GM10248 (cell line): Measurements from ENCODE around the gene OTUD4.
"Not testable (repeated sequence)": the region's sequence is repeated elsewhere in the genome, so short reads cannot be mapped to it uniquely, and the experiment has no call there.

Experiments used
- CTCF ChIA-PET: fragments of 300-600 bp; sonication (Branson Sonifier 250); formaldehyde crosslinking; extraction: SDS; loops from one replicate; lab custom pipeline; 2021; ENCODE audit warnings: antibody characterized with exemption; lab: Yijun Ruan, JAX
- POLR2A ChIA-PET: fragments of 350-650 bp; sonication (Branson Sonifier 250); formaldehyde crosslinking; extraction: SDS; loops from one replicate; lab custom pipeline; 2020; ENCODE audit warnings: antibody characterized with exemption; lab: Yijun Ruan, JAX
- DNase-seq: peaks from one replicate; pipeline ENCODE4 v3.0.0; 2012; ENCODE audit errors: extremely low spot score
- CTCF ChIP-seq: IDR thresholded peaks from 2 replicates; pipeline ENCODE4 v1.5.1; 2012; ENCODE audit warnings: mild to moderate bottlenecking, low read depth; ENCODE audit errors: extremely low read depth, missing control alignments, control extremely low read depth

OTUD4 gene

GRCh38 chr4:145182222-145182621 lies 1.8 kb upstream of the OTUD4 start:
- TF ChIP-seq CTCF = no peak
- DNase-seq = peak; percentile 29
- POLR2A ChIA-PET = interaction anchor here (0.7 kb wide), 2 partner anchors 12 to 682 kb away, joined by 6 to 8 read pairs; no protein-coding TSS in a partner anchor
- CTCF ChIA-PET = interaction anchor here (0.9 to 2.1 kb wide), 4 partner anchors 9 to 375 kb away, joined by 3 to 7 read pairs (median 4); no protein-coding TSS in a partner anchor

GRCh38 chr4:145181091-145181501 lies 707 bp upstream of the OTUD4 start:
- CTCF ChIA-PET = interaction anchor here (1.0 to 2.1 kb wide), 3 partner anchors 36 to 376 kb away, joined by 3 to 7 read pairs (median 3); no protein-coding TSS in a partner anchor
- no peak for DNase-seq
- POLR2A ChIA-PET = no interaction called here
- TF ChIP-seq CTCF = no peak

GRCh38 chr4:145179861-145180297 lies 510 bp downstream of the OTUD4 start:
- DNase-seq = peak; percentile 15
- POLR2A ChIA-PET = not testable (repeated sequence)
- CTCF ChIA-PET = interaction anchor here (1.4 to 1.8 kb wide), 3 partner anchors 20 to 438 kb away, joined by 3 to 9 read pairs (median 5); no protein-coding TSS in a partner anchor

- ChIA-PET POLR2A (no interaction called here), CTCF (interaction anchor here (1.0 to 1.8 kb wide), 6 partner anchors 13 to 438 kb away, joined by 3 to 9 read pairs (median 5); no protein-coding TSS in a partner anchor)
- TF ChIP-seq CTCF = no peak
- peak; percentile 84 for DNase-seq
Observed at GRCh38 chr4:145179281-145179860, 1.0 kb downstream of the OTUD4 start.

GRCh38 chr4:145178740-145179280 lies 1.6 kb downstream of the OTUD4 start:
- no peak for TF ChIP-seq CTCF
- DNase-seq = peak; percentile 26
- ChIA-PET POLR2A (no interaction called here), CTCF (interaction anchor here (1.0 to 1.8 kb wide), 7 partner anchors 10 to 439 kb away, joined by 3 to 9 read pairs (median 5); no protein-coding TSS in a partner anchor)

GRCh38 chr4:145177906-145178538 lies 2.4 kb downstream of the OTUD4 start:
- POLR2A ChIA-PET = interaction anchor here (1.1 kb wide), 1 partner anchor 9 kb away, joined by 3 read pairs; no protein-coding TSS in a partner anchor
- no peak for DNase-seq
- TF ChIP-seq CTCF = no peak
- CTCF ChIA-PET = interaction anchor here (0.6 to 1.8 kb wide), 5 partner anchors 9 to 440 kb away, joined by 3 to 9 read pairs (median 5); no protein-coding TSS in a partner anchor
